Skeletal muscle satellite cell (primary cell): ENCODE data around the gene CAPN15.

Experiments
- H3K27me3 ChIP-seq: 2 replicates; pipeline ENCODE4 v1.7.0; 2013; ENCODE audit warnings: low read length; ENCODE audit not compliant: control insufficient read depth, insufficient read depth
- H3K36me3 ChIP-seq: 2 replicates; pipeline ENCODE4 v1.7.0; 2013; ENCODE audit warnings: mild to moderate bottlenecking, control low read depth, low read length; ENCODE audit not compliant: insufficient read depth
- H3K4me1 ChIP-seq: 2 replicates; pipeline ENCODE4 v1.7.0; 2013; ENCODE audit warnings: low read length; ENCODE audit not compliant: control insufficient read depth, insufficient read depth
- H3K4me2 ChIP-seq: 2 replicates; pipeline ENCODE4 v1.7.0; 2013; ENCODE audit warnings: mild to moderate bottlenecking, low read length
- H3K4me3 ChIP-seq: 2 replicates; pipeline ENCODE4 v1.7.0; 2013; ENCODE audit warnings: low read length
- H3K9ac ChIP-seq: 2 replicates; pipeline ENCODE4 v1.7.0; 2013; ENCODE audit warnings: mild to moderate bottlenecking, low read depth, low read length, moderate library complexity
- H3K9me3 ChIP-seq: replicated peaks from 2 replicates; pipeline ENCODE4 v1.7.0; 2013; ENCODE audit warnings: mild to moderate bottlenecking, control low read depth, low read length

CAPN15 gene

GRCh38 chr16:561413-561794 lies 33.9 kb downstream of the CAPN15 start:
- no peaks in the 10 kb centered on the region for H3K9me3 ChIP-seq
- no peaks in the 10 kb centered on the region for H3K4me1 ChIP-seq
- H3K4me3 ChIP-seq: no peak overlapping the region
- H3K27me3 ChIP-seq: peaks cover 41% of the 10 kb centered on the region
- H3K9ac ChIP-seq: no peak overlapping the region
- no peaks in the 10 kb centered on the region for H3K36me3 ChIP-seq
- no peak overlapping the region for H3K4me2 ChIP-seq

GRCh38 chr16:561957-562938 lies 34.7 kb downstream of the CAPN15 start:
- H3K4me3 ChIP-seq: no peak overlapping the region
- H3K9me3 ChIP-seq: no peaks in the 10 kb centered on the region
- no peak overlapping the region for H3K4me2 ChIP-seq
- H3K9ac ChIP-seq: no peak overlapping the region
- peaks cover 41% of the 10 kb centered on the region for H3K27me3 ChIP-seq
- H3K4me1 ChIP-seq: no peaks in the 10 kb centered on the region
- H3K36me3 ChIP-seq: no peaks in the 10 kb centered on the region

- no peaks in the 10 kb centered on the region for H3K36me3 ChIP-seq
- no peak overlapping the region for H3K4me2 ChIP-seq
- H3K4me1 ChIP-seq: no peaks in the 10 kb centered on the region
- no peaks in the 10 kb centered on the region for H3K9me3 ChIP-seq
- peaks cover 37% of the 10 kb centered on the region for H3K27me3 ChIP-seq
- H3K9ac ChIP-seq: no peak overlapping the region
- H3K4me3 ChIP-seq: no peak overlapping the region
Measured at GRCh38 chr16:563072-563644, 35.6 kb downstream of the CAPN15 start.

GRCh38 chr16:564690-565418 lies 37.3 kb downstream of the CAPN15 start:
- peaks cover 8% of the 10 kb centered on the region for H3K4me1 ChIP-seq
- H3K4me3 ChIP-seq: no peak overlapping the region
- H3K27me3 ChIP-seq: peaks cover 21% of the 10 kb centered on the region
- H3K9me3 ChIP-seq: no peaks in the 10 kb centered on the region
- no peak overlapping the region for H3K4me2 ChIP-seq
- H3K9ac ChIP-seq: no peak overlapping the region
- H3K36me3 ChIP-seq: no peaks in the 10 kb centered on the region

- Histone ChIP-seq H3K9me3 (no peaks in the 10 kb centered on the region), H3K9ac (no peak overlapping the region), H3K4me2 (no peak overlapping the region), H3K27me3 (peaks cover 21% of the 10 kb centered on the region), H3K4me3 (no peak overlapping the region), H3K4me1 (peaks cover 10% of the 10 kb centered on the region), H3K36me3 (no peaks in the 10 kb centered on the region)
Measured at GRCh38 chr16:565419-566330, 38.2 kb downstream of the CAPN15 start.

- H3K36me3 ChIP-seq: no peaks in the 10 kb centered on the region
- H3K9me3 ChIP-seq: no peaks in the 10 kb centered on the region
- peaks cover 20% of the 10 kb centered on the region for H3K4me1 ChIP-seq
- no peak within 1 kb of the TSS for H3K4me3 ChIP-seq
- H3K4me2 ChIP-seq: no peak within 1 kb of the TSS
- H3K9ac ChIP-seq: no peak within 1 kb of the TSS
- H3K27me3 ChIP-seq: peaks cover 10% of the 10 kb centered on the region
Measured at GRCh38 chr16:566475-567372, 39.2 kb downstream of the CAPN15 start, which contains the start of gene NHLRC4. TSS of gene NHLRC4 (plus strand) at chr16:567005. CDS start at chr16:568048, 1,043 bp downstream.

- H3K36me3 ChIP-seq: peaks cover 4% of the 10 kb centered on the region
- H3K4me1 ChIP-seq: peaks cover 20% of the 10 kb centered on the region
- no peak overlapping the region for H3K4me2 ChIP-seq
- peaks cover 2% of the 10 kb centered on the region for H3K27me3 ChIP-seq
- H3K9ac ChIP-seq: no peak overlapping the region
- H3K4me3 ChIP-seq: no peak overlapping the region
- no peaks in the 10 kb centered on the region for H3K9me3 ChIP-seq
Measured at GRCh38 chr16:567373-568256, 40.1 kb downstream of the CAPN15 start.

GRCh38 chr16:568401-569258 lies 41.1 kb downstream of the CAPN15 start:
- peak overlapping the region; percentile 92 for H3K9ac ChIP-seq
- H3K4me1 ChIP-seq: peaks cover 20% of the 10 kb centered on the region
- peaks cover 4% of the 10 kb centered on the region for H3K36me3 ChIP-seq

More at GRCh38 chr16:568401-569258, 41.1 kb downstream of the CAPN15 start:
- no peaks in the 10 kb centered on the region for H3K9me3 ChIP-seq
- no peaks in the 10 kb centered on the region for H3K27me3 ChIP-seq
- peak overlapping the region; percentile 99 for H3K4me2 ChIP-seq
- peak overlapping the region; percentile 94 for H3K4me3 ChIP-seq
